Measurements from ENCODE around the gene MME.

MME gene

GRCh38 chr3:155193868-155194267, 113.7 kb downstream of the MME start:
- Histone ChIP-seq H3K4me2 (ENCODE audit: low read depth, low read length, poor library complexity, severe bottlenecking) (no peak overlapping the region), H3K9me3 (ENCODE audit: insufficient read depth, low read depth, low read length) (no peaks in the 10 kb centered on the region), H3K9ac (ENCODE audit: low read depth, low read length, poor library complexity, severe bottlenecking) (no peak overlapping the region), H3K36me3 (ENCODE audit: insufficient read depth, low read length) (no peaks in the 10 kb centered on the region), H4K20me1 (ENCODE audit: insufficient read depth, low read length, poor library complexity, severe bottlenecking) (no peaks in the 10 kb centered on the region), H3K27me3 (ENCODE audit: insufficient read depth, low read length, poor library complexity, severe bottlenecking) (no peaks in the 10 kb centered on the region), H3K9me2 (replicated peaks; ENCODE audit: low read depth, low read length) (no peaks in the 10 kb centered on the region), H3F3A (ENCODE audit: low read depth) (no peaks in the 10 kb centered on the region), H2AFZ (ENCODE audit: low read length) (no peak overlapping the region), H3K4me1 (ENCODE audit: insufficient read depth, low read length, poor library complexity, severe bottlenecking) (no peaks in the 10 kb centered on the region), H3K4me3 (ENCODE audit: low read length, poor library complexity, severe bottlenecking) (no peak overlapping the region), H3K79me2 (ENCODE audit: insufficient read depth, low read length) (no peaks in the 10 kb centered on the region)
- no peak for TF ChIP-seq EZH2phosphoT487 (IDR thresholded peaks at IDR 0.05; ENCODE audit: borderline replicate concordance)
- TF ChIP-seq, protein P1, sequence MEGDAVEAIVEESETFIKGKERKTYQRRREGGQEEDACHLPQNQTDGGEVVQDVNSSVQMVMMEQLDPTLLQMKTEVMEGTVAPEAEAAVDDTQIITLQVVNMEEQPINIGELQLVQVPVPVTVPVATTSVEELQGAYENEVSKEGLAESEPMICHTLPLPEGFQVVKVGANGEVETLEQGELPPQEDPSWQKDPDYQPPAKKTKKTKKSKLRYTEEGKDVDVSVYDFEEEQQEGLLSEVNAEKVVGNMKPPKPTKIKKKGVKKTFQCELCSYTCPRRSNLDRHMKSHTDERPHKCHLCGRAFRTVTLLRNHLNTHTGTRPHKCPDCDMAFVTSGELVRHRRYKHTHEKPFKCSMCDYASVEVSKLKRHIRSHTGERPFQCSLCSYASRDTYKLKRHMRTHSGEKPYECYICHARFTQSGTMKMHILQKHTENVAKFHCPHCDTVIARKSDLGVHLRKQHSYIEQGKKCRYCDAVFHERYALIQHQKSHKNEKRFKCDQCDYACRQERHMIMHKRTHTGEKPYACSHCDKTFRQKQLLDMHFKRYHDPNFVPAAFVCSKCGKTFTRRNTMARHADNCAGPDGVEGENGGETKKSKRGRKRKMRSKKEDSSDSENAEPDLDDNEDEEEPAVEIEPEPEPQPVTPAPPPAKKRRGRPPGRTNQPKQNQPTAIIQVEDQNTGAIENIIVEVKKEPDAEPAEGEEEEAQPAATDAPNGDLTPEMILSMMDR (conservative IDR thresholded peaks at IDR 0.05; ENCODE audit: low read length), result no peak

DNA sequence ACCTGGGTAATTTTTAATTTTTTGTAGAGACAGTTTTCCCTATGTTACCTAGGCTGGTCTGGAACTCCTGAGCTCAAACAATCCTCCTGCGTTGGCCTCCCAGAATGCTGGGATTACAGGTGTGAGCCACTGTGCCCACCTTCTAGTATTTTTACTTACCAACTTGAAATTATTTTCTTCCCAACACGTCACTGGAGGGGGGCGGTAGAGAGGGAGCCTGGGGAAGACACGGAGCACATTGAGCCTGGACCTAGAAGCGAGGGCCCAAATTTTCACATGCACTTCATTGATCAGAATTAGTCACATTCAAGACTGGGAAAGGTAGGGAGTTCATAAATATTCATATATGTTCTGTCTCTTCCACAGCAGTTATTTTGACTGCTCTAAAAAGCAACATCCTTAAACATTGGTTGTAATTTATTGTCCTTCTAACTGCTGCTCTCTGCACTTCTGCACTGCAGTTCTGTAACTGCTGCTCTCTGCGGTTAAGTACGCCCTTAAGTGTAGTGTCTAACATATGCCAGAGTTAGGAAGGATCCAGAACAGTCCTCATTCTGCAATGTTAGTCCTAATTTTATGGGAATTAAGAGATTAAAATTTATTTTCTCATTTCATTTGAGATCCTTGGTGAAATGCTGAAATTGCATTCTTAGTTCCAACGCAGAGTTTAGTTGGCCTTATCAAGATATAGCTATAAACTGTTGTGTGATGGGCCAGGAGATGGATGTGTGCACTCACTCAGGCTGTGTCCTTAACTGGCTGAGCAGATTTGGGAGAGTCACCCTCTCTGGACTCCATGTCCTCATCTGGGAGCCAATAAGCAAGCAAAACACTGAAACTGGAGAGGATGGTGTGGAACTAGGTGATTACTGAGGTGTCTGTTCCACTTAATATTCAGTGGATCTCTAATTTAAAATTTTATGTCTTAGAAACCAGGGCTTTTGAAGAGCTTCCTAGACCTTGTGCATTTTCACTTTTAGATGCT, 115.1 kb downstream of the MME start:
- H3K79me2 ChIP-seq (ENCODE audit: insufficient read depth, low read length), result no peaks in the 10 kb centered on the region
- H2AFZ ChIP-seq (ENCODE audit: low read length), result no peak overlapping the region
- no peak overlapping the region for H3K9ac ChIP-seq (ENCODE audit: low read depth, low read length, poor library complexity, severe bottlenecking)

DNA sequence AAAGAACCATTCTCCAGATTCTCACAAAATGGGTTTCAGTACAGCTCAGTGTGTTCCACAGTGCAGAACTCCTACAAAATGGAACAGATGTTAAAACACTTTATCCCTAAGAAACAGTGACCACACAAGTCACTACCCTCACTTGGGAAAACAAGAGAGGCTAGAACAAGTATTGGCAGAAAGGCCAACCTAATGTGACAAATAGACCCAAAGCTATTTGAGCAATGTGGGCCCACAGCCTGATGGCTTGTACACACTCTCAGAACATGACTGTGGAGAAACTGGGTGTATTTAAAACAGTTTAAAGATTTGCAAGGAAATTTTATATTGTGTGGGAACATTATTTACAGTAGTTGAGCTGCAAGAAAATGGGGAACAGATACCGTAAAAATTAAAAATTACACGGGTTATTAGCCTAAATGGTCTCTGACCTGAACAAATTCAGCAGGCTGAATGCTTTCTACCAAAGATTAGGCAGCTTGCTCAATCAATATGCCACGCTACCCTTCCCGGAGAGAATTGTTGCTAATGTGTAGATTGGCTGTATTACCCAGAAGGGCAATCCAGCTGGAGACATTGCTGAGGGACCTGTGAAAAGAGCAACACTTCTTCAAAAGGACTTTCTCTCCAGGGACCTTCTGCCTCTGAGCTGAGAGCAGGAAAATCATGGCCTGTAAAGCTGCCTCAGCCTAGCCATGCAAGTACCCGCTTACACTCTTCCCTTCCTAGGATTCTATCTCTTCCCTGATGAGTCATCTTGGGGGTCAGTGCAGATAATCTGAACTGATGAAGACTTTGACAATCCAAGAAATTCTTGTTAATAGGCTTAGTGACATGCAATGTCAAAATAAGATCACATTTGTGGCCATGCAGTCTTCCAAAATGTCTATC, 116.3 kb downstream of the MME start:
- H3K36me3 ChIP-seq (ENCODE audit: insufficient read depth, low read length), result no peaks in the 10 kb centered on the region
- no peak for TF ChIP-seq EZH2phosphoT487 (IDR thresholded peaks at IDR 0.05; ENCODE audit: borderline replicate concordance)
- TF ChIP-seq, protein P1 (conservative IDR thresholded peaks at IDR 0.05; ENCODE audit: low read length), result no peak
- no peaks in the 10 kb centered on the region for H3K9me3 ChIP-seq (ENCODE audit: insufficient read depth, low read depth, low read length)
- H3K9ac ChIP-seq (ENCODE audit: low read depth, low read length, poor library complexity, severe bottlenecking), result no peak overlapping the region
- H3F3A ChIP-seq (ENCODE audit: low read depth), result no peaks in the 10 kb centered on the region
- H3K27me3 ChIP-seq (ENCODE audit: insufficient read depth, low read length, poor library complexity, severe bottlenecking), result no peaks in the 10 kb centered on the region
- H3K4me3 ChIP-seq (ENCODE audit: low read length, poor library complexity, severe bottlenecking), result no peak overlapping the region
- no peaks in the 10 kb centered on the region for H4K20me1 ChIP-seq (ENCODE audit: insufficient read depth, low read length, poor library complexity, severe bottlenecking)
- no peak overlapping the region for H3K4me2 ChIP-seq (ENCODE audit: low read depth, low read length, poor library complexity, severe bottlenecking)
- no peaks in the 10 kb centered on the region for H3K79me2 ChIP-seq (ENCODE audit: insufficient read depth, low read length)
- H3K4me1 ChIP-seq (ENCODE audit: insufficient read depth, low read length, poor library complexity, severe bottlenecking), result no peaks in the 10 kb centered on the region
- no peak overlapping the region for H2AFZ ChIP-seq (ENCODE audit: low read length)
- no peaks in the 10 kb centered on the region for H3K9me2 ChIP-seq (replicated peaks; ENCODE audit: low read depth, low read length)

More for the DNA sequence above, 115.1 kb downstream of the MME start:
- H3K9me2 ChIP-seq (replicated peaks; ENCODE audit: low read depth, low read length), result no peaks in the 10 kb centered on the region
- H3K27me3 ChIP-seq (ENCODE audit: insufficient read depth, low read length, poor library complexity, severe bottlenecking), result no peaks in the 10 kb centered on the region
- H3F3A ChIP-seq (ENCODE audit: low read depth), result no peaks in the 10 kb centered on the region
- no peaks in the 10 kb centered on the region for H3K36me3 ChIP-seq (ENCODE audit: insufficient read depth, low read length)
- no peak overlapping the region for H3K4me2 ChIP-seq (ENCODE audit: low read depth, low read length, poor library complexity, severe bottlenecking)
- no peaks in the 10 kb centered on the region for H4K20me1 ChIP-seq (ENCODE audit: insufficient read depth, low read length, poor library complexity, severe bottlenecking)
- H3K9me3 ChIP-seq (ENCODE audit: insufficient read depth, low read depth, low read length), result no peaks in the 10 kb centered on the region
- H3K4me1 ChIP-seq (ENCODE audit: insufficient read depth, low read length, poor library complexity, severe bottlenecking), result no peaks in the 10 kb centered on the region
- no peak overlapping the region for H3K4me3 ChIP-seq (ENCODE audit: low read length, poor library complexity, severe bottlenecking)
- TF ChIP-seq EZH2phosphoT487 (IDR thresholded peaks at IDR 0.05; ENCODE audit: borderline replicate concordance), result no peak
- TF ChIP-seq, protein P1 (conservative IDR thresholded peaks at IDR 0.05; ENCODE audit: low read length), result no peak
